CD4-positive, alpha-beta T cell treated with Interferon gamma for 1 hour (primary cell): Measurements from ENCODE around the gene ACADM.
"Not testable (repeated sequence)": the region's sequence is repeated elsewhere in the genome, so short reads cannot be mapped to it uniquely, and the experiment has no call there.

ENCODE experiments used
- DNase-seq: peaks from one replicate; pipeline ENCODE4 v3.0.0-alpha.2; 2020

The ACADM gene

DNA sequence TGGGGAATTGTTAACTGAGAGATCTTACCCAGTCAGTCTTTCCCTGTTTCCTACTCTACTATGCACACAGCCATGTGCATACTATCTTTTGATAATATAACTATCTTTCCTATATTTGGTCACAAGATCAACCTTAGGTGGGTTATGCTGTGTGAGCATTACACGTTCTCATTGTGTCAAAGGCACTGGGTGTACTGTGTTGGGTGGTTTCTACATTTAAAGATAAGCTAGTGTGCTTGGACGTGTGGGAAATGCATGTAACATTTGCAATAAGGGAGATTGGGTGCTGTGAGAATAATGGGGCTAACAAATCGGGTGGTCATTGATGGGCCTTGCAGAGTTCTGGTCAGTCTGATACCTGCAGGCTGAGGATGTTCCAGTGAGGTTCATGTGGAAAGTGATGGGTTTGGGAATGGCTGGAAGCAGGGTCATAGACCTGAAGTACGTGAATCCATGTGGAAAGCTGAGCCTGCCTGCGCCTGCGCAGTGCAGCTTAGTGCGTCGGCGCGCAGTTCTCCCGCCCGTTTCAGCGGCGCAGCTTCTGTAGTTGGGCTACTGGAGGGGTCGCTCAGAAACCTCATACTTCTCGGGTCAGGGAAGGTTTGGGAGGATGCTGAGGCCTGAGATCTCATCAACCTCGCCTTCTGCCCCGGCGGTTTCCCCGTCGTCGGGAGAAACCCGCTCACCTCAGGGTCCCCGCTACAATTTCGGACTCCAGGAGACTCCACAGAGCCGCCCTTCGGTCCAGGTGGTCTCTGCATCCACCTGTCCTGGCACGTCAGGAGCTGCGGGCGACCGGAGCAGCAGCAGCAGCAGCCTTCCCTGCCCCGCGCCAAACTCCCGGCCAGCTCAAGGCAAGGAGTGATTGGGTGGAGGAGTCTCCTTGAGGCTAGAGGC is 72.1 kb downstream of the ACADM start, which contains the start of gene MSH4:
MSH4 (plus strand) TSS at position 507 of the 897 bp plus-strand sequence; CDS start at position 611, 104 bp downstream.
- DNase-seq, result no peak

- DNase-seq, result no peak
Measured at GRCh38 chr1:75797273-75797588, 72.7 kb downstream of the ACADM start.

GRCh38 chr1:75797606-75798216 is 73.2 kb downstream of the ACADM start:
- no peak for DNase-seq

GRCh38 chr1:75801480-75801879 is 77.0 kb downstream of the ACADM start:
- not testable (repeated sequence) for DNase-seq

- DNase-seq, result no peak
Measured at GRCh38 chr1:75808921-75809320, 84.4 kb downstream of the ACADM start.

DNA sequence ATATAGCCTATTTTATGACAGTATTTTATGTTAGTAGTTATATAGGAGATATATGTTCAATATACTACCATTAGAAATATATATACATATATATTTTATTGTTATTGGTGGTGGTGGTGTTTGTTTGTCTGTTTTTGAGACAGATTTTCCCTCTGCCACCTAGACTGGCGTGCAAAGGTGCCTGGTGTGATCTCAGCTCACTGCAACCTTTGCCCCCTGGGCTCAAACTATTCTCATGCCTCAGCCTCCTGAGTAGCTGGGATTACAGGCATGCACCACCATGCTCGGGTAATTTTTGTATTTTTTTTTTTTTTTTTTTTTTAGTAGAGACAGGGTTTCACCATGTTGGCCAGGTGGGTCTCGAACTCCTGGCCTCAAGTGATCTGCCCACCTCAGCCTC is 85.6 kb downstream of the ACADM start:
- DNase-seq, result not testable (repeated sequence)

DNA sequence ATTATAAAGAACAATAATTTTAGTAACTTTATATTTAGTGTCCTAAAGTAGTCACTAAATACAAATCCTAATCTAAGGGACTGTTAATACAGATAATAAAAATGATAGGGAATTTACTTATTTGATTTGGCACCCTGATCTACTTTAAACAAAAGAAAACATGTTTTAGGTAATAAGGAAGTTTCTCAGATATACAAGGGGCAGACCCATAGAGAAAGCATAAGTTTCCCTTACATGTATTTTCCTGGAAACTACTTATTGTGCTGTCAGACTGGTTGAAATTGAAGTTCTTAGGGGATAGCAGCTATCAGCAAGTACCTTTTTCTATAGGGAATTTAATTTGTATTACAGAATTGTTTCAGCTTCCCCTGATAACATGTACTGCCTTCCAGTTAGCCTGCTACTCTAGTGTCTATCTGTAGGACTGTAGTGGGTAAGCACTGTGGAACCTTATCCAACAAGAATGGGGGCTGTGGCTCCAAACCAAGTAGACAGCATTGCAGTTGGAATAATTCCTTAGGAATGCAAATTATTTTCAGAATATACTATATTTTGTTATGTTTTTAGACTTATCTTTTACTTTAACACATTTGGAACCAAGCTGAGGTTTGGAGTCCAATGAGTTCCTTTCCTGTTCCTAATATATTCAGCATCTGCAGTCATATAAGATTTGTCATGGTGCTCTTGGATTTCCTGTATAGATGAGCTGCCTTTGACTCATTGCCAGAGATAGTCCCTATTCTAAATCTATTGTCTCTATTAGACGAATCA is 86.9 kb downstream of the ACADM start:
- no peak for DNase-seq

- no peak for DNase-seq
Measured at GRCh38 chr1:75812065-75812464, 87.6 kb downstream of the ACADM start.
